GM12892 (cell line): Measurements from ENCODE around the gene CASS4.

Experiments
- POLR2A ChIP-seq: IDR thresholded peaks from 2 replicates; pipeline ENCODE4 v1.6.1; 2011; ENCODE audit warnings: low read depth, low read length, control low read depth
- POLR2AphosphoS5 ChIP-seq: IDR thresholded peaks from 2 replicates; pipeline ENCODE4 v1.6.1; 2011; ENCODE audit warnings: low read depth, low read length, control low read depth
- TAF1 ChIP-seq: IDR thresholded peaks from 2 replicates; pipeline ENCODE4 v1.6.1; 2011; ENCODE audit warnings: low read depth, mild to moderate bottlenecking, control low read depth, low read length, borderline replicate concordance

DNA sequence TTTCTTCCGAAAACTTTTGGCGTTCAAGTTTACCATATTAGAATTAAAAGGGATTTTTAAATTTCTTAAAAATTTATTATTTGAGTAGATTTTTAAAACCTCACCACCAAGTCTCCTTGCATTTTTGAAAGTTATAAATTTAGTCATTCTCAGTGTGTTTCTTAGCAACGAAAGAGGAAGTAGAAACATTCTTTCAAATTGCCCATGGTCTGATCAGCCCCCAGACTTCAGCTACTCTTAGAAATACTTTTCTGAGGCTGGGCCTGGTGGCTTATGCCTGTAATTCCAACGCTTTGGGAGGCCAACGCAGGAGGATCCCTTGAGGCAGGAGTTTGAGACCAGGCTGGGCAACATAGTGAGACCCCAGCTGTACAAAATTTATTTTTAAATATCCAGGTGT, 41.3 kb downstream of the CASS4 start:
- TF ChIP-seq POLR2A (no peak), POLR2AphosphoS5 (no peak), TAF1 (no peak)
